SU-DHL-6 (cell line): ENCODE measurements around the gene SELENON.

Source experiments
- EZH2phosphoT487 ChIP-seq: fragments of 200-600 bp; sonication (generic), shearing (Covaris generic); conservative IDR thresholded peaks from 2 replicates; pipeline ENCODE4 v1.6.1; 2018; ENCODE audit warnings: mild to moderate bottlenecking, antibody characterized with exemption, low read length, moderate library complexity, mixed read lengths
- TF ChIP-seq, protein P1 (sequence below): fragments of 200-600 bp; sonication (generic); IDR thresholded peaks from one replicate; pipeline ENCODE4 v1.5.1; 2017; ENCODE audit warnings: antibody characterized with exemption, mild to moderate bottlenecking, low read length, moderate library complexity; ENCODE audit not compliant: insufficient read depth, poor library complexity, severe bottlenecking

DNA sequence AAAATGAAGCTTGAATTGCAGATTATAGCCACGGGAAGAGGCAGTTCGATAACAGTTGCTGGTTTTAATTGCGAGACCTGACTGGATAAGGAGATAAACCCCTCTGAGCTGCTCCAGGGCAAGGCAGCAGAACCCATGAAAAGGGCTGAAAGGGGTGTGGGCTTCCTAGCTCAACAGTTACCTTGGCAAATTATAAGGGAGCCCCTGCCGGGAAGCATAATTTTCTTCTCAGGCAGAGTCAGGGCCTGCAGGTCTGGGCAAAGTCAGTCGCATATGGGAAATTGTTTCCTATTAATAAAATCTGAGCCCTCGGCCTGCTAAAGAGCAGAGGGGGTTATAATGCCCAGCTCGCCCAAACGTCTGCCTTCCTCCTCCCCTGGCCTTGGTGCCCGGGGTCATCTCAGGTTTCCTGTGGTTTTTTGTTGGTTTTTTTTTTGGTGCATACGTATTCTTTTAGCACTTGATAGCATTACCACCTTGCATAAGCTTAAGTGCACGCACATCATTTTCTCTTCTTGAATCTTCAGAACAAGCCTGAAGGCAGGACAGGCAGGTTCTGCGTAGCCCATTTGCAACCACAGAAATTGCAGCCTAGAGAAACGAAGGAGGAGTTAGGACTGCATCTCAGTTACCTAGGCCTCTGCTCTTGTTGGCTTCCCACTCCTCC, 33.9 kb upstream of the SELENON start:
- TF ChIP-seq, protein P1, sequence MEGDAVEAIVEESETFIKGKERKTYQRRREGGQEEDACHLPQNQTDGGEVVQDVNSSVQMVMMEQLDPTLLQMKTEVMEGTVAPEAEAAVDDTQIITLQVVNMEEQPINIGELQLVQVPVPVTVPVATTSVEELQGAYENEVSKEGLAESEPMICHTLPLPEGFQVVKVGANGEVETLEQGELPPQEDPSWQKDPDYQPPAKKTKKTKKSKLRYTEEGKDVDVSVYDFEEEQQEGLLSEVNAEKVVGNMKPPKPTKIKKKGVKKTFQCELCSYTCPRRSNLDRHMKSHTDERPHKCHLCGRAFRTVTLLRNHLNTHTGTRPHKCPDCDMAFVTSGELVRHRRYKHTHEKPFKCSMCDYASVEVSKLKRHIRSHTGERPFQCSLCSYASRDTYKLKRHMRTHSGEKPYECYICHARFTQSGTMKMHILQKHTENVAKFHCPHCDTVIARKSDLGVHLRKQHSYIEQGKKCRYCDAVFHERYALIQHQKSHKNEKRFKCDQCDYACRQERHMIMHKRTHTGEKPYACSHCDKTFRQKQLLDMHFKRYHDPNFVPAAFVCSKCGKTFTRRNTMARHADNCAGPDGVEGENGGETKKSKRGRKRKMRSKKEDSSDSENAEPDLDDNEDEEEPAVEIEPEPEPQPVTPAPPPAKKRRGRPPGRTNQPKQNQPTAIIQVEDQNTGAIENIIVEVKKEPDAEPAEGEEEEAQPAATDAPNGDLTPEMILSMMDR: no peak
- TF ChIP-seq EZH2phosphoT487: no peak
